T-helper 2 cell treated with Interferon-gamma antibody and Interleukin-4, amounts not matched to agents 5 μg/mL and 100 μg/mL, for 36 hours (primary cell): Measurements from ENCODE around the gene KLHL25.

Source experiments
- DNase-seq: peaks from one replicate; pipeline ENCODE4 v3.0.0; 2021; ENCODE audit warnings: low spot score
- H3K27ac Mint-ChIP-seq: one replicate; pipeline ENCODE4 v1.8.0; 2021; ENCODE audit warnings: mild to moderate bottlenecking, mixed read lengths
- H3K27me3 Mint-ChIP-seq: one replicate; pipeline ENCODE4 v1.8.0; 2021; ENCODE audit warnings: low read depth, mixed read lengths
- H3K36me3 Mint-ChIP-seq: one replicate; pipeline ENCODE4 v1.8.0; 2021; ENCODE audit warnings: low read depth, mixed read lengths
- H3K4me1 Mint-ChIP-seq: one replicate; pipeline ENCODE4 v1.8.0; 2021; ENCODE audit warnings: low read depth, mixed read lengths
- H3K4me3 Mint-ChIP-seq: one replicate; pipeline ENCODE4 v1.8.0; 2022; ENCODE audit warnings: mild to moderate bottlenecking, moderate library complexity, mixed read lengths
- H3K9me3 Mint-ChIP-seq: one replicate; pipeline ENCODE4 v1.8.0; 2021; ENCODE audit warnings: mixed read lengths

KLHL25 gene

GRCh38 chr15:85763673-85764633 lies 30.8 kb downstream of the KLHL25 start:
- no peak for DNase-seq
- Mint-ChIP-seq H3K27me3 (no peaks in the 10 kb centered on the region), H3K9me3 (no peaks in the 10 kb centered on the region), H3K4me1 (no peaks in the 10 kb centered on the region), H3K27ac (no peak overlapping the region), H3K36me3 (no peaks in the 10 kb centered on the region), H3K4me3 (no peak overlapping the region)

- Mint-ChIP-seq H3K4me3 (no peak overlapping the region), H3K4me1 (no peaks in the 10 kb centered on the region), H3K36me3 (no peaks in the 10 kb centered on the region), H3K27ac (no peak overlapping the region), H3K27me3 (no peaks in the 10 kb centered on the region), H3K9me3 (no peaks in the 10 kb centered on the region)
- DNase-seq, result no peak
Measured at GRCh38 chr15:85763157-85763556, 31.6 kb downstream of the KLHL25 start.

GRCh38 chr15:85762756-85763127 lies 32.0 kb downstream of the KLHL25 start:
- Mint-ChIP-seq H3K27ac (no peak overlapping the region), H3K4me3 (no peak overlapping the region), H3K27me3 (no peaks in the 10 kb centered on the region)

GRCh38 chr15:85762039-85762755 lies 32.5 kb downstream of the KLHL25 start:
- Mint-ChIP-seq H3K9me3 (no peaks in the 10 kb centered on the region), H3K36me3 (no peaks in the 10 kb centered on the region), H3K27me3 (no peaks in the 10 kb centered on the region), H3K4me3 (no peak overlapping the region), H3K27ac (no peak overlapping the region), H3K4me1 (no peaks in the 10 kb centered on the region)
- DNase-seq, result no peak

More at GRCh38 chr15:85762756-85763127, 32.0 kb downstream of the KLHL25 start:
- Mint-ChIP-seq H3K4me1 (no peaks in the 10 kb centered on the region), H3K36me3 (no peaks in the 10 kb centered on the region), H3K9me3 (no peaks in the 10 kb centered on the region)
- DNase-seq, result no peak

- Mint-ChIP-seq H3K27ac (no peak overlapping the region), H3K4me1 (no peaks in the 10 kb centered on the region), H3K4me3 (no peak overlapping the region), H3K27me3 (no peaks in the 10 kb centered on the region), H3K36me3 (no peaks in the 10 kb centered on the region), H3K9me3 (no peaks in the 10 kb centered on the region)
- no peak for DNase-seq
Measured at GRCh38 chr15:85761635-85762034, 33.1 kb downstream of the KLHL25 start.

GRCh38 chr15:85760531-85761371 lies 34.0 kb downstream of the KLHL25 start:
- H3K4me1 Mint-ChIP-seq, result no peaks in the 10 kb centered on the region
- no peak overlapping the region for H3K27ac Mint-ChIP-seq
- no peaks in the 10 kb centered on the region for H3K27me3 Mint-ChIP-seq
- no peak for DNase-seq
- no peaks in the 10 kb centered on the region for H3K36me3 Mint-ChIP-seq
- no peaks in the 10 kb centered on the region for H3K9me3 Mint-ChIP-seq
- no peak overlapping the region for H3K4me3 Mint-ChIP-seq

GRCh38 chr15:85760049-85760448 lies 34.7 kb downstream of the KLHL25 start:
- Mint-ChIP-seq H3K4me1 (no peaks in the 10 kb centered on the region), H3K27ac (no peak overlapping the region), H3K27me3 (no peaks in the 10 kb centered on the region), H3K9me3 (no peaks in the 10 kb centered on the region), H3K36me3 (no peaks in the 10 kb centered on the region), H3K4me3 (no peak overlapping the region)
- no peak for DNase-seq

GRCh38 chr15:85759376-85759775 lies 35.3 kb downstream of the KLHL25 start:
- H3K27me3 Mint-ChIP-seq, result no peaks in the 10 kb centered on the region
- H3K27ac Mint-ChIP-seq, result no peak overlapping the region
- H3K36me3 Mint-ChIP-seq, result no peaks in the 10 kb centered on the region
- H3K4me3 Mint-ChIP-seq, result no peak overlapping the region
- DNase-seq, result no peak
- no peaks in the 10 kb centered on the region for H3K9me3 Mint-ChIP-seq
- H3K4me1 Mint-ChIP-seq, result no peaks in the 10 kb centered on the region

GRCh38 chr15:85758655-85758978 lies 36.1 kb downstream of the KLHL25 start:
- Mint-ChIP-seq H3K4me3 (no peak overlapping the region), H3K4me1 (no peaks in the 10 kb centered on the region), H3K27ac (no peak overlapping the region), H3K9me3 (no peaks in the 10 kb centered on the region), H3K36me3 (no peaks in the 10 kb centered on the region), H3K27me3 (no peaks in the 10 kb centered on the region)
- no peak for DNase-seq

GRCh38 chr15:85757939-85758654 lies 36.6 kb downstream of the KLHL25 start:
- Mint-ChIP-seq H3K9me3 (no peaks in the 10 kb centered on the region), H3K4me3 (no peak overlapping the region), H3K36me3 (no peaks in the 10 kb centered on the region), H3K27me3 (no peaks in the 10 kb centered on the region), H3K4me1 (no peaks in the 10 kb centered on the region), H3K27ac (no peak overlapping the region)
- no peak for DNase-seq

GRCh38 chr15:85757073-85757938 lies 37.4 kb downstream of the KLHL25 start:
- no peaks in the 10 kb centered on the region for H3K27me3 Mint-ChIP-seq
- no peaks in the 10 kb centered on the region for H3K9me3 Mint-ChIP-seq
- no peak overlapping the region for H3K27ac Mint-ChIP-seq
- H3K4me3 Mint-ChIP-seq, result no peak overlapping the region
- no peak for DNase-seq
- no peaks in the 10 kb centered on the region for H3K4me1 Mint-ChIP-seq
- no peaks in the 10 kb centered on the region for H3K36me3 Mint-ChIP-seq

- Mint-ChIP-seq H3K4me1 (no peaks in the 10 kb centered on the region), H3K36me3 (no peaks in the 10 kb centered on the region), H3K9me3 (no peaks in the 10 kb centered on the region), H3K4me3 (no peak overlapping the region), H3K27ac (no peak overlapping the region), H3K27me3 (no peaks in the 10 kb centered on the region)
- DNase-seq, result no peak
Measured at GRCh38 chr15:85756411-85757072, 38.2 kb downstream of the KLHL25 start.
